A673 (cell line): ENCODE data around the gene TMEM150A. TPM values are rescaled to one million over a fixed set of nuclear protein-coding genes. Genes with fewer than 3 reads are reported as not detected.

ENCODE experiments used
- BruUV-seq: library from RNA; stranded (reverse); fragments of 400-500 nt; replicated peaks from 2 replicates; lab custom pipeline; 2021; lab: Mats Ljungman, UMichigan
- CTCF ChIA-PET: fragments of 300-600 bp; sonication (Branson Sonifier 250); formaldehyde crosslinking; loops from one replicate; lab custom pipeline; 2022; ENCODE audit warnings: antibody characterized with exemption; lab: Charles Lee
- POLR2A ChIA-PET: fragments of 300-600 bp; sonication (Branson Sonifier 250); formaldehyde crosslinking; loops from one replicate; lab custom pipeline; 2022; ENCODE audit warnings: antibody characterized with exemption; ENCODE audit not compliant: low non-redundant PET; lab: Charles Lee
- DNase-seq: peaks from one replicate; pipeline ENCODE4 v3.0.0-alpha.2; 2015; ENCODE audit warnings: low spot score
- H3K27ac ChIP-seq: fragments of 200-600 bp; sonication (generic); 2 replicates; pipeline ENCODE4 v1.5.1; 2016; ENCODE audit warnings: mixed run types, low read depth, mild to moderate bottlenecking, mixed read lengths, antibody characterized with exemption, low read length; ENCODE audit not compliant: poor library complexity, severe bottlenecking
- H3K27me3 ChIP-seq: fragments of 200-600 bp; sonication (generic); replicated peaks from 2 replicates; pipeline ENCODE4 v1.6.1; 2017; ENCODE audit warnings: mixed run types, low read depth, mild to moderate bottlenecking, mixed read lengths, antibody characterized with exemption, low read length; ENCODE audit not compliant: insufficient read depth, poor library complexity
- H3K36me3 ChIP-seq: fragments of 200-600 bp; sonication (generic); 2 replicates; pipeline ENCODE4 v1.6.1; 2016; ENCODE audit warnings: mixed run types, mild to moderate bottlenecking, mixed read lengths, antibody characterized with exemption, low read length; ENCODE audit not compliant: insufficient read depth, poor library complexity, severe bottlenecking
- H3K4me1 ChIP-seq: fragments of 200-600 bp; sonication (generic); 2 replicates; pipeline ENCODE4 v1.6.1; 2017; ENCODE audit warnings: mixed run types, mild to moderate bottlenecking, mixed read lengths, antibody characterized with exemption, low read length; ENCODE audit not compliant: insufficient read depth, poor library complexity, severe bottlenecking
- H3K4me3 ChIP-seq: fragments of 200-600 bp; sonication (generic); 2 replicates; pipeline ENCODE4 v1.5.1; 2016; ENCODE audit warnings: low read depth, mixed run types, mild to moderate bottlenecking, mixed read lengths, low read length; ENCODE audit not compliant: poor library complexity, severe bottlenecking
- H3K9me3 ChIP-seq: fragments of 200-600 bp; sonication (generic); 2 replicates; pipeline ENCODE4 v1.6.1; 2016; ENCODE audit warnings: mixed run types, low read depth, mild to moderate bottlenecking, mixed read lengths, antibody characterized with exemption, low read length; ENCODE audit not compliant: poor library complexity, severe bottlenecking
- EZH2 ChIP-seq: fragments of 200-600 bp; sonication (generic); IDR thresholded peaks from 2 replicates; pipeline ENCODE4 v1.6.1; 2017; ENCODE audit warnings: borderline replicate concordance, low read depth, mild to moderate bottlenecking, mixed read lengths, antibody characterized with exemption, low read length; ENCODE audit not compliant: poor library complexity, severe bottlenecking
- intact Hi-C: fragments of 100-400 bp; cut with micrococcal nuclease; formaldehyde crosslinking; loops from one replicate; pipeline ENCODE4 v1.10.0; 2022; ENCODE audit not compliant: unreplicated experiment
- total RNA-seq: library from RNA; stranded (reverse); gene quantifications from 2 replicates; pipeline ENCODE4 v1.2.3, GENCODE V29; 2021
- TF ChIP-seq, protein P1 (sequence below): fragments of 300-800, 200-600 bp; sonication (generic); conservative IDR thresholded peaks from 2 replicates; pipeline ENCODE4 v1.5.1; 2017; ENCODE audit warnings: low read depth, mild to moderate bottlenecking, antibody characterized with exemption, low read length, moderate library complexity, mixed read lengths

The TMEM150A gene
- total RNA-seq, 1 experiment from 2014 or later, result 6.6 TPM

DNA sequence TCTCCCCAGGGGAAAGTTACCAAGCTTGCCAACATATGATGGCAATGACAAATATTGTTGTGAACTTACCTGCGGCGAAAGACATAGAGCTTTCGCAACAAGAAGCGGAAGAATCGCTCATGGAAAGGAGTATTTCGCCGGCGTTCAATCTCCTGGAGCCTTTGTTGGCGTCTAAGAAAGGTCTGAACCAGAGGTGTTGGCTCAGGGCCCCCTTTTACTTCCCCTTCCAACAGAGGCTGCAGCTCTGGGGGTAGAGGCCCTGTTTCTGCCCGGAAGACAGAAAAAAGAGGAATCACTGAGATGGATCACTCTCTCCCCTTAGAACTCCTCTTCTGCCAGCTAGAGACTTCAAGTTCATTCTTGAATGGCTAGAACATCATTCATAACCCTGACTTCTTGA is 52.0 kb downstream of the TMEM150A start:
- H3K27ac ChIP-seq, result no peak overlapping the region
- no peaks in the 10 kb centered on the region for H3K27me3 ChIP-seq
- H3K9me3 ChIP-seq, result no peaks in the 10 kb centered on the region
- H3K36me3 ChIP-seq, result peaks cover 63% of the 10 kb centered on the region
- intact Hi-C loops, result loop anchor here (10.0 kb wide), 1 partner anchor 486 kb away; no protein-coding TSS in a partner anchor
- ChIA-PET POLR2A (no interaction called here), CTCF (interaction anchor here (0.6 to 2.3 kb wide), 2 partner anchors 14 to 130 kb away, joined by 7 to 28 read pairs; partner anchors contain the start of gene SH2D6)
- no peak overlapping the region for H3K4me3 ChIP-seq
- no peaks in the 10 kb centered on the region for H3K4me1 ChIP-seq
- BruUV-seq, result no TSS peak
- TF ChIP-seq, protein P1, sequence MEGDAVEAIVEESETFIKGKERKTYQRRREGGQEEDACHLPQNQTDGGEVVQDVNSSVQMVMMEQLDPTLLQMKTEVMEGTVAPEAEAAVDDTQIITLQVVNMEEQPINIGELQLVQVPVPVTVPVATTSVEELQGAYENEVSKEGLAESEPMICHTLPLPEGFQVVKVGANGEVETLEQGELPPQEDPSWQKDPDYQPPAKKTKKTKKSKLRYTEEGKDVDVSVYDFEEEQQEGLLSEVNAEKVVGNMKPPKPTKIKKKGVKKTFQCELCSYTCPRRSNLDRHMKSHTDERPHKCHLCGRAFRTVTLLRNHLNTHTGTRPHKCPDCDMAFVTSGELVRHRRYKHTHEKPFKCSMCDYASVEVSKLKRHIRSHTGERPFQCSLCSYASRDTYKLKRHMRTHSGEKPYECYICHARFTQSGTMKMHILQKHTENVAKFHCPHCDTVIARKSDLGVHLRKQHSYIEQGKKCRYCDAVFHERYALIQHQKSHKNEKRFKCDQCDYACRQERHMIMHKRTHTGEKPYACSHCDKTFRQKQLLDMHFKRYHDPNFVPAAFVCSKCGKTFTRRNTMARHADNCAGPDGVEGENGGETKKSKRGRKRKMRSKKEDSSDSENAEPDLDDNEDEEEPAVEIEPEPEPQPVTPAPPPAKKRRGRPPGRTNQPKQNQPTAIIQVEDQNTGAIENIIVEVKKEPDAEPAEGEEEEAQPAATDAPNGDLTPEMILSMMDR, result no peak
- no peak for TF ChIP-seq EZH2
- no peak for DNase-seq

DNA sequence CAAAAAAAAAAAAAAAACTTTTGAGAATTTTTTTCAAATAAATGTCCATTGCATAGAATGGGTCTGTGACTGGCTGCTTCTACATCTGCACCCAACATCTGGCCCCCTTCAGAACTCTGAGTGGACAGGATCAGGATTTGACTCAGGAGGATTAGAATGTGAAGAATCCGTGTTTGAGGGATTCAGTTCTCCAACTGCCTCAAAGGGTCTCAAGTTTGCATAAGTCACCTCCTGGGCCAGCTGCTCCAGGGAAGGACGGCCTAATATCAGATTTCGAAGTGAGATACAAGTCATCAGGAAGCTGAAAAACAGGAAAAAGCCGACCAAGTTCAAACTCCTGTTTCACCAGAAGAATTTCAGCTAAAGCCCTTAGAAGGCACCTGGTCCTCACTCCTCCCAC is 52.7 kb downstream of the TMEM150A start:
- ChIA-PET POLR2A (interaction anchor here (1.0 kb wide), 1 partner anchor 130 kb away, joined by 9 read pairs; no protein-coding TSS in a partner anchor), CTCF (interaction anchor here (0.6 kb wide), 1 partner anchor 136 kb away, joined by 3 read pairs; no protein-coding TSS in a partner anchor)
- no peak overlapping the region for H3K4me3 ChIP-seq
- H3K9me3 ChIP-seq, result no peaks in the 10 kb centered on the region
- no peak for TF ChIP-seq EZH2
- TF ChIP-seq, protein P1, result no peak
- peaks cover under 1% of the 10 kb centered on the region for H3K4me1 ChIP-seq
- no TSS peak for BruUV-seq
- no peak for DNase-seq
- peaks cover 64% of the 10 kb centered on the region for H3K36me3 ChIP-seq
- H3K27me3 ChIP-seq, result no peaks in the 10 kb centered on the region
- peak overlapping the region; percentile 32 for H3K27ac ChIP-seq
- intact Hi-C loops, result loop anchor here (10.0 kb wide), 2 partner anchors 225 to 485 kb away; partner anchors contain the start of gene TGOLN2

DNA sequence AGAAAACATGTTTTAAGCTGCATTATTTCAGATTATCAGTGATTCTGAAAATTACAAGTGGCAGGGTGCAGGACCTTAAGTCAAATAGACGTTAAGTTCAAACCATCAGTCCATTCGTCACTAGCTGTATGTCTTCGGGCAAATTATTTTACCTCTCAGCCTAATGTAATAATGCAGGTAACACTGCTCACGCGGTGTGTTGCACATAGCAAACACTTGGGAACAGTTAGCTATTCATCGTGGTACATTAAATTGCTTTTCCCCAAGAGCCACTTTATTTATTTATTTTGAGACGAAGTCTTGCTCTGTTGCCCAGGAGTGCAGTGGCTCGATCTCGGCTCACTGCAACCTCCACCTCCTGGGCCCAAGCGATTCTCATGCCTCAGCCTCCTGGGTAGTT is 53.4 kb downstream of the TMEM150A start:
- H3K27me3 ChIP-seq, result no peaks in the 10 kb centered on the region
- DNase-seq, result no peak
- peaks cover 7% of the 10 kb centered on the region for H3K4me1 ChIP-seq
- ChIA-PET CTCF (interaction anchor here (0.6 kb wide), 1 partner anchor 124 kb away, joined by 8 read pairs; no protein-coding TSS in a partner anchor), POLR2A (interaction anchor here (0.6 to 1.0 kb wide), 3 partner anchors 11 to 130 kb away, joined by 3 to 9 read pairs (median 5); partner anchors contain the start of gene GGCX)
- no peak overlapping the region for H3K4me3 ChIP-seq
- H3K9me3 ChIP-seq, result no peaks in the 10 kb centered on the region
- TF ChIP-seq EZH2, result no peak
- TF ChIP-seq, protein P1, result no peak
- intact Hi-C loops, result loop anchor here (10.0 kb wide), 1 partner anchor 224 kb away; the partner anchor contains the start of gene TGOLN2
- H3K27ac ChIP-seq, result no peak overlapping the region
- TSS peak; percentile 38 for BruUV-seq
- H3K36me3 ChIP-seq, result peaks cover 64% of the 10 kb centered on the region
